Right lung (tissue), 10 donors: ENCODE data around the gene TAF1. TPM values are rescaled to one million over a fixed set of nuclear protein-coding genes. Genes with fewer than 3 reads are reported as not detected.
A peak's percentile ranks its signal among the peaks of the same experiment; 100 is the strongest.
"Not testable (repeated sequence)": the region's sequence is repeated elsewhere in the genome, so short reads cannot be mapped to it uniquely, and the experiment has no call there.

Source experiments
- DNase-seq, 2 donors: peaks; one replicate each; pipeline ENCODE4 v3.0.0-alpha.2; 2013
- long read RNA-seq, 8 donors: transcript quantifications; one replicate each; lab custom pipeline, GENCODE V29; 2026
- polyA plus RNA-seq, 5 donors: library from polyadenylated mRNA; unstranded; fragments of 120-200 nt; gene quantifications; one replicate each; pipeline versions ENCODE4 v1.2.1 to v1.2.3, GENCODE V29; 2013; ENCODE audit warnings: inconsistent platforms in 1 of 5, low replicate concordance in 1 of 5; ENCODE audit not compliant: insufficient read length in 5 of 5, insufficient read depth in 1 of 5

Gene TAF1
- 10 to 100 TPM; 40.0 to 66.8 (median 59.4) TPM for polyA plus RNA-seq
- long read RNA-seq, donor 1, partial matches to known transcripts: 0 of 1 reads
- long read RNA-seq, donor 1, other reads (novel, unspliced or antisense): 0 of 1 reads
- long read RNA-seq, donor 2, full-length matches to known transcripts: 2 of 10 reads
- long read RNA-seq, donor 2, partial matches to known transcripts: 8 of 10 reads
- long read RNA-seq, donor 2, other reads (novel, unspliced or antisense): 0 of 10 reads
- long read RNA-seq, donor 3, partial matches to known transcripts: 7 of 7 reads
- long read RNA-seq, donor 3, other reads (novel, unspliced or antisense): 0 of 7 reads
- long read RNA-seq, donor 4: 0 reads
- long read RNA-seq, donor 5, partial matches to known transcripts: 7 of 7 reads
- long read RNA-seq, donor 5, other reads (novel, unspliced or antisense): 0 of 7 reads
- long read RNA-seq, donor 6, full-length matches to known transcripts: 2 of 10 reads
- long read RNA-seq, donor 6, partial matches to known transcripts: 8 of 10 reads
- long read RNA-seq, donor 6, other reads (novel, unspliced or antisense): 0 of 10 reads
- long read RNA-seq, donor 7, partial matches to known transcripts: 40 of 40 reads
- long read RNA-seq, donor 7, other reads (novel, unspliced or antisense): 0 of 40 reads
- long read RNA-seq, donor 8, partial matches to known transcripts: 6 of 6 reads
- long read RNA-seq, donor 8, other reads (novel, unspliced or antisense): 0 of 6 reads

DNA sequence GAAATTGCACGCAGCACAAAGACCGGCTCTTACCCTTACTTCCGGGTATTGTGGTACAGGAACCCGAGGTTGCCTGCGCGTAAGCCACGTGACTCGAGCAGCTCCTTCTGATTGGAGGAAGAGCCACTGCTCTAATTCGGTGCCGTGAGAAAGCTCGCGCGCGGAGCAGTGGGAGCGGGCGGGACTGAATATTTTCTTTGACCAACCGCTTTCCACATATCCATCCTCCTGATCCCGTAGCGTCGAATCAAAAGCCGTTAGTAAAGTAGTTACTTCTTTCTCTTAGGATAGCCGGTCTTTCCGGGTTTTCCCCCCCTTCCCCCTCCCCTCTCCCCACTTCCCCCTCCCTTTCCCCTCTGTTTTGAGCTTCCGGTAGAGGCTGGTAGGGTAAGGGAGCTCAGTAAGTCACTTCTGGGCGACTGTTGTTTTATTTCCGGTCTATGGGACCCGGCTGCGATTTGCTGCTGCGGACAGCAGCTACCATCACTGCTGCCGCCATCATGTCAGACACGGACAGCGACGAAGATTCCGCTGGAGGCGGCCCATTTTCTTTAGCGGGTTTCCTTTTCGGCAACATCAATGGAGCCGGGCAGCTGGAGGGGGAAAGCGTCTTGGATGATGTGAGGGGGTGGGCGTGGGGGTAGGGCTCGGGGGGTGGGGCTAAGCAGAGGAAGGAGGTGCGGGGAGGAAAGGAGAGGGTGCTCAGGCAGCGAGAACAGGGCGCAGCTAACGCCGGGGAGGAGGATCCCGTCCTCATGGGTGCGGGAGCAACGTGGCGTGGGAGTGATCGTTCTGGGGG lies at the start of gene TAF1:
TSS of gene TAF1 (plus strand) at position 483 of the 799 bp plus-strand sequence. CDS start at position 501, 18 bp downstream.
- peak; percentile 87 to 93 for DNase-seq

DNA sequence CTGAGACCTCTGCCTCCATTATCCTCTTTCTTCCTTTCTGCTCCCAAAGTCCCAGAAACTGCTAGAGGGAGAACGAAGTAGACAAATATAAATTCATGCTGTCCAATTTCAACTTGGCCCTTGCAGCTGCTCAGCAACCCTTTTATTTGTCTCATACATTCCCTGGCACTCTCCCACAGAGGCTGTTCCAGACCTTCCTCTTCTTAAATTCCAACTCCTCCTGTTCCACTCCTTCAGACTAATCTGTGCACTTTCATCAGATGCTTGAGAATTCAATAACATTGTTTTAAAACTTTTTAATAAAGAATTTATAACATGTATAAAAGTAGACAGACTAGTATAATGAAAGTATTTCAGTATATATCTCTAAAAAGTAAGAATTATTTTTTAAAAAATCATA lies 49.2 kb upstream of the TAF1 start:
- not testable (repeated sequence) for DNase-seq

DNA sequence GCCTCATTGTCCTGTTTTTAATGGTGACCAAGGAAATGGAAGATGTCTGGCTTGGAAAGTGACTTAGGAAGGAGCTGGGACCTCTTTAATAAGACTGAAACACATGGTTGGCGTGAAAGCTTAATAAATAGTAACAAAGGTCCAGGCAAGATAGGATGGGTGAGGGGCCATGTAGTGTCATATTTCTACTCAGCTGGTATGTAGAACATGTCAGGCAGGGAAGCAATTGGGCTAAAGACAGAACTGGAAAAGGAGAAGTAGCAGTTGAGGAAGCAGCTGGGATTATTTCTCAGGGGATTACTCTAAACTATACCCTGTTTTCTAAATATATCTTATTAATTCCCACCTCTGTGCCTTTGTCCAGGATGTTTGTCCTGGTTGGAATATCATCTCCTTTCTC lies 46.0 kb upstream of the TAF1 start:
- no peak for DNase-seq

GRCh38 chrX:71321731-71322130 lies 44.4 kb upstream of the TAF1 start:
- no peak for DNase-seq

- not testable (repeated sequence) for DNase-seq
Measured at GRCh38 chrX:71324452-71324851, 41.7 kb upstream of the TAF1 start.

GRCh38 chrX:71326394-71326793 lies 39.8 kb upstream of the TAF1 start:
- DNase-seq: no peak

- DNase-seq: not testable (repeated sequence)
Measured at GRCh38 chrX:71349151-71349665, 16.9 kb upstream of the TAF1 start.

DNA sequence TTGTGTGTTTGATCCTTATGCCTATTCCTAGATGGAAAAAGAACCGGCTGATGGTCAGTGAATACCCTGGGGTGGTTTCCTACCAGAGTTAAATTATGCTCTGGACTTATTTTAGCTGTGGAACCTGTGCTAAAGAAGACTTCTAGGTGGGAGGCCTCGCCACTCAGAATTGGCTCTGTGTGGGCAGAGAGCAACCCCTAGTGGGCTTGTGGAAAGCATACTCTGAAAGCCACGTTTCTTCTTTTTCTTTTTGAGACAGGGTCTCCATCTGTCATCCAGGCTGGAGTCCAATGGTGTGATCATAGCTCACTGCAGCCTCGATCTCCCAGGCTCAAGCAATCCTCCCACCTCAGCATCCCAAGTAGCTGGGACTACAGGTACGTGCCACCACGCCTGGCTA lies 16.3 kb upstream of the TAF1 start:
- DNase-seq: not testable (repeated sequence)

DNA sequence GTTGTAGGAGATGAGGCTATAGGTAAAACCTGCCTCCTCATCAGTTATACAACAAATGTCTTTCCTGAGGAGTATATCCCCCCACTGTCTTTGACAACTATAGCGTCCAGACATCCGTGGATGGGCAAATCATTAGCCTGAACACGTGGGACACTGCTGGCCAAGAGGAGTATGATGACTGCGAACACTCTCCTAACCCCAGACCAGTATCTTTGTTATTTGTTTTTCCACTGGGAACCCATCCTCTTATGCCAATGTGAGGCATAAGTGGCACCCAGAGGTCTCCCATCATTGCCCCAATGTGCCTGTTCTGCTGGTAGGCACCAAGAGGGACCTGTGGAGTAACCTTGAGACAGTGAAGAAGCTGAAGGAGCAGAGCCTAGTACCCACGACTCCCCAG lies 13.7 kb upstream of the TAF1 start:
- not testable (repeated sequence) for DNase-seq

DNA sequence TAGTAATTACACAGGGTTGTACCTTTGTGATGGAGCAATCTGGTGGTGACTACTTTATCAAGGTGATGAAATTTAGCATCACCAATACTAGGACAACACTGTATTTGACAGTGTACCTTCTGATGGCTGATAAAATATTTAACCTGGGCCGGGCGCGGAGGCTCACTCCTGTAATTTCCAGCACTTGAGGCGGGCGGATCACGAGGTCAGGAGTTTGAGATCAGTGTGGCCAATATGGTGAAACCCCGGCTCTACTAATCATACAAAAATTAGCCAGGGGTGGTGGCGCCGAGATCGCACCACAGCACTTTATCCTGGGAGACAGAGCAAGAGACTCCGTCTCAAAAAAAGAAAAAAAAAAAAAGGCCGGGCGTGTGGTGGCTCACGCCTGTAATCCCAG lies 1.9 kb upstream of the TAF1 start:
- no peak for DNase-seq

- DNase-seq: peak in 1 of 2 donors; percentile 9
Measured at GRCh38 chrX:71365356-71365874, 742 bp upstream of the TAF1 start.

DNA sequence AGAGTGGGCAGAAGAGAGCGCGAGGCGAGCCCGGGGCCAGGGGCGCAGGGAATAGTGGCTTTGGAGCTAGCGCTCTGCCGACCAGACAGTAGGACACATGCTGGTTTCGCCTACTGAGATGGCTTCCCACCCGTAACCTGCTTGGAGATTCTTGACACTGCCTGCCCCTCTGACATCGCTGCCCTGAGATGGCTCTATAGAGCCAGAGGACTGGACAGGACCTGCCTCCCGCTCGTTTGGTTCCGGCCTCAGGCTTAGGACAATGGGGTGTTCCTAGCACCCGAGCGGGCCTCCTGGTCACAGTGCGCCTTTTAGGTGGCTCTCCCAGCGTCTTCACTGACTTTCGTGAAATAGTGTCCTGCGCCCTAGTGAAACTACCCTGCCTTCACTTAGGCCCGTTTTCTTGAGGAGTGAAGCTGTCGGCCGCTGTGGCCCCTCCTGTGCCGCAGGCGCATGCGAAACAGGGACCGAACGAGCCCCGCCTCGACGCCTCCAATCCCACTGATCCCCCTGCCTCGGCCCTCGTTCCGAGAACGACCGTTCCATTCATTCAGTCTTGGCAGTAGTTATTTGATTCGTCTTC lies 608 bp downstream of the TAF1 start:
- no peak for DNase-seq

GRCh38 chrX:71367396-71367795 lies 1.2 kb downstream of the TAF1 start:
- no peak for DNase-seq

DNA sequence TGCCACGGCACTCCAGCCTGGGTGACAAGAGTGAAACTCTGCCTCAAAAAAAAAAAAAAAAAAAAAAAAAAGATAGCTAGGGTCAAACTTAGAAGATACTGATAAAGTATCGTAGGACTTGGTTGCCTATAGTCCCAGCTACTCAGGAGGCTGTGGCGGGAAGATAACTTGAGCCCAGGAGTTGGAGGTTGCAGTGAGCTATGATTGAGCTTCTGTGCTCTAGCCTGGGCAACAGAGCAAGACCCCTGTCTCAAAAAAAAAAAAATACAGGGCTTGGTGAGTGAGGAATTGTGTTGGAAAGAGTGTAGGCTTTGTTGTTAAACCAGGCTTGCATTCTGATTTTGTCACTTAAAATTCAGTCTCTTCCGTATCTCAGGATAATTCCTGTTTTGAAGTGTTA lies 6.2 kb downstream of the TAF1 start:
- DNase-seq: no peak

DNA sequence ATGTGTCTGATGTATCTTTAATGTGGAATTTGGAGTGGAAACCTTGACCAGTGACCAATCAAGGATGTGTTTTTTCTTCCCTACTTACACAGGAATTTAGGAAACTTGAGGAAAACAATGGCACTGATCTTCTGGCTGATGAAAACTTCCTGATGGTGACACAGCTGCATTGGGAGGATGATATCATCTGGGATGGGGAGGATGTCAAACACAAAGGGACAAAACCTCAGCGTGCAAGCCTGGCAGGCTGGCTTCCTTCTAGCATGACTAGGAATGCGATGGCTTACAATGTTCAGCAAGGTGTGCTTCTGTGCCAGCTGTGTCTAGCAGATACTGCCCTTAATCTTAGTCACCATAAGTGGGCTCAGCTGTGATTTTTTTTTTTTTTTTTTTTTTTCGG lies 12.6 kb downstream of the TAF1 start:
- DNase-seq: peak in 1 of 2 donors; percentile 2

GRCh38 chrX:71391725-71392124 lies 25.6 kb downstream of the TAF1 start:
- DNase-seq: not testable (repeated sequence)

DNA sequence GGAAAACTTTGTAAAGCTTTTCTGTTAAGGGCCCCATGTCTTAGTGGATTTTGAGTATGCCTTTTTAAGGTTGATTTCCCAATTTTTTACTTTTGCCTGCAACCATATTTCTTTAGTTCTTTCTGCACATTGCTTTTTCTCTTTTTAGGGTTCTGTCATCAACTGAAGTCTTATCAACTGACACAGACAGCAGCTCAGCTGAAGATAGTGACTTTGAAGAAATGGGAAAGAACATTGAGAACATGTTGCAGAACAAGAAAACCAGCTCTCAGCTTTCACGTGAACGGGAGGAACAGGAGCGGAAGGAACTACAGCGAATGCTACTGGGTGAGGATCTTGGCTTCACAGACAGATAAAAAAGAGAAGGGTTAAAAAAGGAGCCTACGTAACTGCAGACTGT lies 27.8 kb downstream of the TAF1 start:
- no peak for DNase-seq

- no peak for DNase-seq
Measured at GRCh38 chrX:71396576-71396975, 30.4 kb downstream of the TAF1 start.

GRCh38 chrX:71400710-71401109 lies 34.6 kb downstream of the TAF1 start:
- no peak for DNase-seq

GRCh38 chrX:71416260-71416659 lies 50.1 kb downstream of the TAF1 start:
- not testable (repeated sequence) for DNase-seq

DNA sequence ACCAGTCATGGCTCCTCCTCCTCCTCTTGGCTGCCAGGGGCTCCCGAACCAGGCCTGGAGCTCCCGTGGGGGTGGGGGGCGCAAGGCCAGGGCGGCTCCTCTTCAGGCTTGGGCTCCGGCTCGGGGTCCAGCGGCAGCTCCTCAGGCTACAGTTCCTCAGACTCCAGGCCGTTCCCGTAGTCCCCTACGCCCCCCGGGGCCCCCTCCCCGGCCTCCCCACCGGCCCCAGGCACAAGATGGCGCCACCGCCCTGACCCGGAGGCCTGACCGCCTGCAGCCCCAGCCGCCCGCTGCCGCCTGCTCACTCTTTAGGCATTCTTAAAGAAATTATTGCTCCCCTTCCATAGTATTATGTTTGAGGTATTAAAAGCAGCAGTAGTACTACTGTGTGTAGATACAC lies 54.5 kb downstream of the TAF1 start:
- DNase-seq: no peak
